IMR-90 (cell line): ENCODE data around the gene CSGALNACT2. TPM values are rescaled to one million over a fixed set of nuclear protein-coding genes. Genes with fewer than 3 reads are reported as not detected.
"Not testable (repeated sequence)": the region's sequence is repeated elsewhere in the genome, so short reads cannot be mapped to it uniquely, and the experiment has no call there.

Source experiments
- ATAC-seq: fragments of 200-7000 bp; cut with Tn5 transposase; 2 replicates; pipeline ENCODE4 v1.9.1; 2020; ENCODE audit warnings: low read depth, mild to moderate bottlenecking, moderate library complexity
- BruUV-seq: library from RNA; stranded (reverse); fragments of 400-500 nt; replicated peaks from 2 replicates; lab custom pipeline; 2021; lab: Mats Ljungman, UMichigan
- CTCF ChIA-PET: fragments of 300-600 bp; formaldehyde crosslinking; extraction: SDS; loops from one replicate; lab custom pipeline; 2021; ENCODE audit warnings: antibody characterized with exemption; lab: Yijun Ruan, JAX
- POLR2A ChIA-PET: fragments of 300-600 bp; sonication (Branson Sonifier 250); formaldehyde crosslinking; loops from one replicate; lab custom pipeline; 2022; ENCODE audit warnings: antibody characterized with exemption; ENCODE audit not compliant: unreplicated experiment; lab: Charles Lee
- DNase-seq: peaks from one replicate; pipeline ENCODE4 v3.0.0; 2013
- H2AFZ ChIP-seq: replicated peaks from 2 replicates; pipeline ENCODE3; 2013; ENCODE audit warnings: low read length, mild to moderate bottlenecking; ENCODE audit not compliant: poor library complexity
- H2AK5ac ChIP-seq: 2 replicates; pipeline ENCODE4 v1.6.1; 2013; ENCODE audit warnings: low read depth, low read length, inconsistent platforms
- H2AK9ac ChIP-seq: replicated peaks from 2 replicates; pipeline ENCODE3; 2013; ENCODE audit warnings: mild to moderate bottlenecking, low read depth, low read length, moderate library complexity; ENCODE audit not compliant: poor library complexity
- H2BK120ac ChIP-seq: 2 replicates; pipeline ENCODE4 v1.6.1; 2013; ENCODE audit warnings: low read depth, low read length, inconsistent platforms
- H2BK15ac ChIP-seq: 3 replicates; pipeline ENCODE4 v1.6.1; 2013; ENCODE audit warnings: low read depth, low read length, inconsistent platforms
- H2BK20ac ChIP-seq: 2 replicates; pipeline ENCODE4 v1.6.1; 2013; ENCODE audit warnings: low read depth, mild to moderate bottlenecking, inconsistent platforms, low read length, moderate library complexity
- H2BK5ac ChIP-seq: 2 replicates; pipeline ENCODE4 v1.6.1; 2013; ENCODE audit warnings: mild to moderate bottlenecking, low read depth, low read length, inconsistent platforms; ENCODE audit not compliant: poor library complexity, severe bottlenecking
- H3K14ac ChIP-seq: replicated peaks from 2 replicates; pipeline ENCODE4 v1.6.1; 2013; ENCODE audit warnings: low read depth, low read length, inconsistent platforms
- H3K18ac ChIP-seq: 2 replicates; pipeline ENCODE4 v1.6.1; 2013; ENCODE audit warnings: low read depth, low read length, control low read depth
- H3K23ac ChIP-seq: 2 replicates; pipeline ENCODE4 v1.6.1; 2013; ENCODE audit warnings: low read depth, low read length, inconsistent platforms
- H3K27ac ChIP-seq: 2 replicates; pipeline ENCODE4 v1.5.1; 2013; ENCODE audit warnings: mild to moderate bottlenecking, control low read depth, low read length; ENCODE audit not compliant: insufficient read depth
- H3K27me3 ChIP-seq: 2 replicates; pipeline ENCODE4 v1.6.1; 2013; ENCODE audit warnings: low read length; ENCODE audit not compliant: control insufficient read depth, insufficient read depth
- H3K36me3 ChIP-seq: 2 replicates; pipeline ENCODE4 v1.6.1; 2013; ENCODE audit warnings: low read length, mixed read lengths; ENCODE audit not compliant: control insufficient read depth, insufficient read depth
- H3K4ac ChIP-seq: 2 replicates; pipeline ENCODE4 v1.6.1; 2013; ENCODE audit warnings: low read depth, low read length, inconsistent platforms
- H3K4me1 ChIP-seq: 2 replicates; pipeline ENCODE4 v1.6.1; 2013; ENCODE audit warnings: low read length, mixed read lengths; ENCODE audit not compliant: control insufficient read depth, insufficient read depth
- H3K4me2 ChIP-seq: 2 replicates; pipeline ENCODE4 v1.6.1; 2013; ENCODE audit warnings: low read depth, mild to moderate bottlenecking, control low read depth, low read length, moderate library complexity
- H3K4me3 ChIP-seq: 2 replicates; pipeline ENCODE4 v1.5.1; 2013; ENCODE audit warnings: low read depth, mild to moderate bottlenecking, control low read depth, low read length, moderate library complexity; ENCODE audit not compliant: insufficient read depth
- H3K56ac ChIP-seq: 2 replicates; pipeline ENCODE4 v1.6.1; 2013; ENCODE audit warnings: low read length, inconsistent platforms; ENCODE audit not compliant: insufficient read depth; ENCODE audit errors: extremely low read depth
- H3K79me1 ChIP-seq, 2 experiments: 2 replicates each; pipeline ENCODE4 v1.6.1; 2013; ENCODE audit warnings: low read length in 2 of 2, inconsistent platforms in 1 of 2, low read depth in 1 of 2
- H3K9ac ChIP-seq: 2 replicates; pipeline ENCODE4 v1.6.1; 2013; ENCODE audit warnings: low read depth, low read length, control low read depth
- H3K9me1 ChIP-seq: 2 replicates; pipeline ENCODE4 v1.6.1; 2013; ENCODE audit warnings: low read length, inconsistent platforms; ENCODE audit not compliant: insufficient read depth
- H3K9me3 ChIP-seq: 2 replicates; pipeline ENCODE4 v1.6.1; 2013; ENCODE audit warnings: low read length; ENCODE audit not compliant: control insufficient read depth, insufficient read depth
- H4K20me1 ChIP-seq: 2 replicates; pipeline ENCODE4 v1.6.1; 2013; ENCODE audit warnings: low read length, inconsistent platforms; ENCODE audit not compliant: insufficient read depth
- H4K5ac ChIP-seq: 2 replicates; pipeline ENCODE4 v1.6.1; 2013; ENCODE audit warnings: mild to moderate bottlenecking, low read depth, low read length, control low read depth
- H4K8ac ChIP-seq, 2 experiments: 2 replicates each; pipeline ENCODE4 v1.6.1; 2013; ENCODE audit warnings: low read depth in 2 of 2, low read length in 2 of 2, control low read depth in 1 of 2, inconsistent platforms in 1 of 2
- H4K91ac ChIP-seq: 2 replicates; pipeline ENCODE4 v1.6.1; 2013; ENCODE audit warnings: low read depth, low read length, inconsistent platforms; ENCODE audit not compliant: insufficient read depth
- MXI1 ChIP-seq: IDR thresholded peaks from 2 replicates; pipeline ENCODE4 v1.6.1; 2012; ENCODE audit warnings: low read depth, mild to moderate bottlenecking, low read length, moderate library complexity, borderline replicate concordance
- NFE2L2 ChIP-seq: fragments of 150-350 bp; IDR thresholded peaks from 2 replicates; pipeline ENCODE4 v1.6.1; 2016; ENCODE audit warnings: low read depth, mild to moderate bottlenecking, low read length
- POLR2A ChIP-seq: IDR thresholded peaks from 2 replicates; pipeline ENCODE4 v1.6.1; 2012; ENCODE audit warnings: mild to moderate bottlenecking, low read depth, low read length
- RAD21 ChIP-seq: IDR thresholded peaks from 2 replicates; pipeline ENCODE4 v1.6.1; 2012; ENCODE audit warnings: low read length, improper control_type of control experiment
- SMC3 ChIP-seq: fragments of 150-350 bp; IDR thresholded peaks from 2 replicates; pipeline ENCODE4 v1.6.1; 2016; ENCODE audit warnings: low read depth, mild to moderate bottlenecking, antibody characterized with exemption, low read length, moderate library complexity
- USF2 ChIP-seq: fragments of 150-350 bp; IDR thresholded peaks from 2 replicates; pipeline ENCODE4 v1.6.1; 2017; ENCODE audit warnings: mild to moderate bottlenecking, antibody characterized with exemption, low read length, low read depth
- WGBS, 2 experiments: methylation state at CpG; one replicate each; pipeline versions ENCODE4 v1.1.5 to v1.1.7; 2013; ENCODE audit warnings: missing lambda C conversion rate in 2 of 2; ENCODE audit not compliant: insufficient read length in 1 of 2; ENCODE audit errors: extremely low coverage in 2 of 2; 5-methylcytosine and 5-hydroxymethylcytosine counted together
- dilution Hi-C: fragments of 300-500 bp; cut with HindIII; formaldehyde crosslinking; loops from one replicate; pipeline ENCODE4 v1.14.3; 2018; ENCODE audit warnings: low sequenced_read_pairs; ENCODE audit not compliant: unreplicated experiment
- in situ Hi-C: fragments of 300-500 bp; cut with MboI; formaldehyde crosslinking; loops from 3 replicates; pipeline ENCODE4 v1.14.3; 2019; ENCODE audit warnings: low sequenced_read_pairs, inconsistent platforms, mixed read lengths
- intact Hi-C: fragments of 100-400 bp; cut with micrococcal nuclease; formaldehyde crosslinking; loops from 2 replicates; pipeline ENCODE4 v1.10.0; 2022
- polyA plus RNA-seq, 3 experiments: library from polyadenylated mRNA; depleted of rRNA; stranded (reverse); fragments of >200 nt; gene quantifications; 2 replicates each; pipeline ENCODE4 v1.2.3, GENCODE V29; 2012; ENCODE audit warnings: low replicate concordance in 1 of 3
- total RNA-seq: library from RNA; depleted of rRNA; stranded (reverse); fragments of >200 nt; gene quantifications from 2 replicates; pipeline ENCODE4 v1.2.3, GENCODE V29; 2012

The CSGALNACT2 gene
- total and polyA plus RNA-seq, 2 of the 4 experiments (the other 2 are of a cell fraction): 6.5 to 13.1 TPM

GRCh38 chr10:43219848-43220247, 81.6 kb downstream of the CSGALNACT2 start:
- TF ChIP-seq MXI1: no peak
- no peak for TF ChIP-seq NFE2L2
- TF ChIP-seq USF2: no peak
- no peak for TF ChIP-seq SMC3
- TF ChIP-seq RAD21: no peak
- no peak for TF ChIP-seq POLR2A
- H2BK15ac ChIP-seq: no peak overlapping the region
- no peaks in the 10 kb centered on the region; the same call in 1 of the 2 replicates for H4K20me1 ChIP-seq
- no peak overlapping the region for H3K14ac ChIP-seq
- 33% methylated on average over 1 of the region's 5 CpGs; no CpG with 5 or more reads in 1 of the 2 experiments for WGBS, 2 experiments
- H2BK20ac ChIP-seq: no peak overlapping the region
- H2AFZ ChIP-seq: no peak overlapping the region
- H2AK5ac ChIP-seq: no peak overlapping the region
- H4K5ac ChIP-seq: no peak overlapping the region
- ATAC-seq (no peak), DNase-seq (no peak)
- H3K36me3 ChIP-seq: no peaks in the 10 kb centered on the region
- H2BK5ac ChIP-seq: no peak overlapping the region
- H3K9me1 ChIP-seq: no peaks in the 10 kb centered on the region
- peaks cover 47% of the 10 kb centered on the region for H3K27me3 ChIP-seq
- H3K9me3 ChIP-seq: no peaks in the 10 kb centered on the region
- no peak overlapping the region for H2BK120ac ChIP-seq
- BruUV-seq: no TSS peak
- no peak overlapping the region for H3K56ac ChIP-seq
- intact Hi-C loops: no loop called here
- H4K8ac ChIP-seq: no peak overlapping the region
- no peak overlapping the region for H3K27ac ChIP-seq
- no peak overlapping the region for H4K91ac ChIP-seq
- H3K4me3 ChIP-seq: no peak overlapping the region
- H3K4ac ChIP-seq: no peak overlapping the region
- H3K23ac ChIP-seq: no peak overlapping the region
- H3K4me2 ChIP-seq: no peak overlapping the region
- H2AK9ac ChIP-seq: no peak overlapping the region
- no peak overlapping the region for H3K9ac ChIP-seq
- no peaks in the 10 kb centered on the region for H3K79me1 ChIP-seq
- ChIA-PET POLR2A (no interaction called here), CTCF (no interaction called here)
- in situ Hi-C loops: no loop called here
- no peaks in the 10 kb centered on the region for H3K4me1 ChIP-seq
- dilution Hi-C loops: no loop called here
- no peak overlapping the region for H3K18ac ChIP-seq

- H4K20me1 ChIP-seq, H2AFZ ChIP-seq, POLR2A ChIA-PET, in situ Hi-C loops, H2BK120ac ChIP-seq, H3K9me1 ChIP-seq, H3K36me3 ChIP-seq, H3K4me2 ChIP-seq, CTCF ChIA-PET, DNase-seq, H4K8ac ChIP-seq, H4K5ac ChIP-seq, BruUV-seq, H3K14ac ChIP-seq, dilution Hi-C loops, H3K79me1 ChIP-seq, ATAC-seq, H3K4me3 ChIP-seq, H3K4me1 ChIP-seq, H3K27ac ChIP-seq, H4K91ac ChIP-seq, H2BK20ac ChIP-seq, H2BK5ac ChIP-seq, H3K9me3 ChIP-seq, H2AK5ac ChIP-seq, H3K18ac ChIP-seq, H2BK15ac ChIP-seq, H2AK9ac ChIP-seq, H3K9ac ChIP-seq, intact Hi-C loops, H3K23ac ChIP-seq, H3K4ac ChIP-seq, H3K56ac ChIP-seq: not testable (repeated sequence)
- WGBS, 2 experiments: 83% methylated on average over 1 of the region's 6 CpGs; no CpG with 5 or more reads in 1 of the 2 experiments
- H3K27me3 ChIP-seq: peaks cover 47% of the 10 kb centered on the region
These were observed 82.0 kb downstream of the CSGALNACT2 start for GRCh38 chr10:43220251-43220650.
